ENCODE data around the gene SLC25A39. TPM values are rescaled to one million over a fixed set of nuclear protein-coding genes. Genes with fewer than 3 reads are reported as not detected.

Gene SLC25A39
- total RNA-seq, 1 donor from 2014 or later: 60.0 TPM

- no peak for DNase-seq (ENCODE audit: low spot score)
These were observed 44.2 kb downstream of the SLC25A39 start for GRCh38 chr17:44280392-44280937.

GRCh38 chr17:44279666-44280391, 44.8 kb downstream of the SLC25A39 start:
- DNase-seq (ENCODE audit: low spot score): no peak

DNA sequence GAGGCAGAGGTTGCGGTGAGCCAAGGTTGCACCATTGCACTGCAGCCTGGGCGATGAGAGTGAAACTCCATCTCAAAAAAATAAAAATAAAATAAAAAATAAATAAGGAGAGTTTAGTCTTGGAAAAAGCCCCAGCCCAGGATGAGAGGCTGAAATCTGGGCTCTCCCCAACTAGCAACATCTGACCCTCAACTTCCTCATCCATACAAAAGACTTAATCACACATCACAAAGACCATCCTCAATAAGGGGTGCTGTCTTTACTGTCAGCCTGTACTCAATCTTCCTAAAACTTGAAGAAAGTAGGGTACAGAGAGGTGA, 45.3 kb downstream of the SLC25A39 start:
- no peak for DNase-seq (ENCODE audit: low spot score)

- DNase-seq (ENCODE audit: low spot score): no peak
These were observed 46.6 kb downstream of the SLC25A39 start for GRCh38 chr17:44277976-44278375.

GRCh38 chr17:44273607-44274006, 51.0 kb downstream of the SLC25A39 start:
- DNase-seq (ENCODE audit: low spot score): no peak

DNA sequence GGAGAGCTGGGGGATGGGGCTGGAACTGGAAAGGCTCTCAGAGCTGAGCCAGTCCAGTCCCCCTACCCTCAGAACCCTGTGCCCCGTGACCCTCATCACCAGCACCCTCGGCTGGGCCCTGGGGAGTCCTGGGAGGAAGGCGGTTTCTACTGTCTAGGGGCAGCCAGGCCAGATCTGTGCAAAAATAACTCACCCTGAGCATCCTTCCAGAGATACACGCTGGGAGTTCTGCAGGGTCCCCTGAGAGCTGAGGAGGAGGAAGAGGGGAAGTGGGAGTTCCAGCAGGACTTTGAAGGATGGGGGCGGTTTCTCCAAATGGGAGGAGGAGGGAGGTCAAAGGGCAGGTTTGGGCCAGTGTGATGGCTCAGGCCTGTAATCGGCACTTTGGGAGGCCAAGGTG, 51.7 kb downstream of the SLC25A39 start:
- DNase-seq (ENCODE audit: low spot score): no peak

DNA sequence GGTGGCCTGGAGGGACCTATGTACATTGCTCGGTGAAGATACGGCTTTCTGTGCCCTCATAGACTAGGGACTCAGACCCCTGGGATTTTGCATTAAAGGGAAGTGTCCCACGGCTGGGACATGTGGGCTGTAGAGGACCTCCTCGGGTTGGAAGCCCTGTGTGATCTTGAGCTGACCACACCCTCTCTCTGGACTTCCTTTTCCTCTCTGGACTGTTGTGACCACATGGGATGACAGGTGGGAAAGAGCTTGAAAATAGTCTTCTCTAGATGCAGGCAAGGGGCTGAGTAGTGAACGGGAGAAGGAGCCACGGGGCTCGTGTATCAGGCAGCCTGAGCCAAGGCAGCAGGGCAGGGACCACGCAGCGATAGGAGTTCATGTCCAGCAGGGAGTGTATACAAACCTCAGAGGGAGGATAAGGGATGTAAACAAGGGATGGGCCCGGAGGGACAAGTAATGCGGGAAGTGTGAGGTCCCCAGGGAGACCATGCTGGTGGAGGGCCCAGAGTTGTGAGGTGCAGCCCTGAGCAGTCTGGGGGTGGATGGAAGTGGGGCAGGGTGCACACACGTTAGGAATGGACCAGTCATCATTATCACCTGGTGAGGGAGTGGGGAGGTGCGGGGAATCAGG, 52.2 kb downstream of the SLC25A39 start:
- DNase-seq (ENCODE audit: low spot score): no peak

Other genes with a start within 250 kb of the SLC25A39 start
- gene HDAC5, start 201.2 kb downstream of the SLC25A39 start, total RNA-seq: 34.9 TPM
- gene HROB, start 182.9 kb downstream of the SLC25A39 start, total RNA-seq: 0.74 TPM
- gene ASB16, start 154.1 kb downstream of the SLC25A39 start, total RNA-seq: not detected
- 35.8 TPM for gene TMUB2, start 137.9 kb downstream of the SLC25A39 start, total RNA-seq
- gene ATXN7L3, start 124.9 kb downstream of the SLC25A39 start, total RNA-seq: 64.5 TPM
- gene UBTF, start 105.1 kb downstream of the SLC25A39 start, total RNA-seq: 41.2 TPM
- 0.35 TPM for gene SLC4A1, start 56.7 kb downstream of the SLC25A39 start, total RNA-seq
- gene RUNDC3A, start 16.2 kb downstream of the SLC25A39 start, total RNA-seq: 0.13 TPM
- gene GRN, start 20.5 kb upstream of the SLC25A39 start, total RNA-seq: 278 TPM
- gene FAM171A2, start 39.0 kb upstream of the SLC25A39 start, total RNA-seq: 3.0 TPM
- 1.4 TPM for gene ITGA2B, start 64.8 kb upstream of the SLC25A39 start, total RNA-seq
- 38.1 TPM for gene GPATCH8, start 178.6 kb upstream of the SLC25A39 start, total RNA-seq
- gene FZD2, start 232.7 kb upstream of the SLC25A39 start, total RNA-seq: 3.9 TPM